Measurements from ENCODE around the gene MEIS3. TPM values are rescaled to one million over a fixed set of nuclear protein-coding genes. Genes with fewer than 3 reads are reported as not detected.
"Not testable (repeated sequence)": the region's sequence is repeated elsewhere in the genome, so short reads cannot be mapped to it uniquely, and the experiment has no call there.

MEIS3 gene
- total RNA-seq, 3 donors from 2014 or later (not counting 1 experiment from before 2014, with no cell fraction given) = not detected

DNA sequence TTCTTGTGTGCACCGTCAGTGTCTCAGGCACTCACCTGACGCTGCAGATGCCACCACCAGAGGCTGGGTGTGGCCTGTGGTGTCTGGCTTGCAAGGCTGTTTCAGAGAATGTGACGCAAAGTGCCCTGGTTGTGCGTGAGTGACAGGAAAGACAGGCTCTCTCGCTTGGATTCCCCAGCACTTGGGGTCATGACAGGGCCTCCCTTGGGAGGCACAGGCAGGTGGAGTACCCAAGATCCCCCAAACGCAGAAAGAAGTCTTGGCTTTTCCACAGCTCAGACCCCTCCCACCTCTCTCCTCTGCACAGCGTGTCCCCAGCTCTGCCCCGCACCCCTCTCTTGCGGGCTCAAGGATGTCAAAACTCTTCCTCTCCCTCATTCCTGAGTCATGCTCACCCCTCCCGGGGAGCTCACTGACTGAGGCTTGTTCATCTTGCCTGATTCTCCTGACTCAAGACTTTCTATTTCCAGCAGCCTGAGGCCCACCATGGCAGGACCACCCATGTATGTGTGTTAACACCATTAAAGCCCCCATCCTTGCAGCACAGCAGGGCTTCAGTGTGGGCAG is 49.2 kb downstream of the MEIS3 start:
- DNase-seq (no peak), ATAC-seq (peak; percentile 31 to 89 (median 45))
- no peaks in the 10 kb centered on the region for H3K9me3 ChIP-seq (ENCODE audit: control insufficient read depth, insufficient read depth, low read length)
- Mint-ChIP-seq H3K27ac (peak overlapping the region in 1 of 2 donors; percentile 14), H3K4me3 (no peak overlapping the region), H3K27me3 (ENCODE audit: low read depth in 2 of 2) (no peaks in the 10 kb centered on the region), H3K4me1 (peaks cover 0 to 4% of the 10 kb centered on the region in 2 donors), H3K36me3 (peaks cover 6% of the 10 kb centered on the region), H3K9me3 (no peaks in the 10 kb centered on the region)
- TF ChIP-seq, protein P1, sequence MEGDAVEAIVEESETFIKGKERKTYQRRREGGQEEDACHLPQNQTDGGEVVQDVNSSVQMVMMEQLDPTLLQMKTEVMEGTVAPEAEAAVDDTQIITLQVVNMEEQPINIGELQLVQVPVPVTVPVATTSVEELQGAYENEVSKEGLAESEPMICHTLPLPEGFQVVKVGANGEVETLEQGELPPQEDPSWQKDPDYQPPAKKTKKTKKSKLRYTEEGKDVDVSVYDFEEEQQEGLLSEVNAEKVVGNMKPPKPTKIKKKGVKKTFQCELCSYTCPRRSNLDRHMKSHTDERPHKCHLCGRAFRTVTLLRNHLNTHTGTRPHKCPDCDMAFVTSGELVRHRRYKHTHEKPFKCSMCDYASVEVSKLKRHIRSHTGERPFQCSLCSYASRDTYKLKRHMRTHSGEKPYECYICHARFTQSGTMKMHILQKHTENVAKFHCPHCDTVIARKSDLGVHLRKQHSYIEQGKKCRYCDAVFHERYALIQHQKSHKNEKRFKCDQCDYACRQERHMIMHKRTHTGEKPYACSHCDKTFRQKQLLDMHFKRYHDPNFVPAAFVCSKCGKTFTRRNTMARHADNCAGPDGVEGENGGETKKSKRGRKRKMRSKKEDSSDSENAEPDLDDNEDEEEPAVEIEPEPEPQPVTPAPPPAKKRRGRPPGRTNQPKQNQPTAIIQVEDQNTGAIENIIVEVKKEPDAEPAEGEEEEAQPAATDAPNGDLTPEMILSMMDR (IDR thresholded peaks at IDR 0.05) = no peak
- 57% methylated on average over 10 of the region's 10 CpGs for WGBS (ENCODE audit: insufficient coverage)
- peaks cover 10% of the 10 kb centered on the region for H3K4me1 ChIP-seq (ENCODE audit: control insufficient read depth, insufficient read depth, low read length)
- intact Hi-C loops (cut with micrococcal nuclease) = no loop called here
- H3K36me3 ChIP-seq (ENCODE audit: control insufficient read depth, insufficient read depth, low read length) = peaks cover 52% of the 10 kb centered on the region
- H3K27me3 ChIP-seq (ENCODE audit: control insufficient read depth, insufficient read depth, low read length) = no peaks in the 10 kb centered on the region
- H3K27ac ChIP-seq (ENCODE audit: low read length) = no peak overlapping the region
- no peak overlapping the region for H3K4me3 ChIP-seq (ENCODE audit: low read length)

DNA sequence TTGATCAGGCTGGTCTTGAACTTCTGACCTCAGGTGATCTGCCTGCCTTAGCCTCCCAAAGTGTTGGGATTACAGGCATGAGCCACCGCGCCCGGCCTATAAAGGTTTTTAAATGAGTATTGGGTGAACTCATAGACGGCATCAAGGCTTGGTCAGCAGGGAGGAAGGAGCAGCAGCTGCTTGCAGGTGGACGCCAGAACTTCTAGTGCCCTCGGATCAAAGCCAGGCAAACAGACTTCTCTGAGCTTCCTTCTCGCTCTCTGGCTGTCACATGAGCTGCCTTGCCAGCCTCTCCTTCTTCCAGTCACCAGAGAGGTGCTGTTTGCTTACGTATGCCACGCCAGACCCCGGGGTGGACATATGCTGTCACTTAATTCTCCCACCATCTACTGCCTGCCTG is 53.9 kb downstream of the MEIS3 start:
- ATAC-seq; H3K4me3 ChIP-seq (ENCODE audit: low read length); H3K9me3 Mint-ChIP-seq; H3K4me3 Mint-ChIP-seq; H3K27me3 Mint-ChIP-seq (ENCODE audit: low read depth in 2 of 2); DNase-seq; H3K27ac Mint-ChIP-seq; H3K4me1 ChIP-seq (ENCODE audit: control insufficient read depth, insufficient read depth, low read length); H3K4me1 Mint-ChIP-seq; intact Hi-C loops (cut with micrococcal nuclease); H3K27me3 ChIP-seq (ENCODE audit: control insufficient read depth, insufficient read depth, low read length); H3K9me3 ChIP-seq (ENCODE audit: control insufficient read depth, insufficient read depth, low read length); H3K27ac ChIP-seq (ENCODE audit: low read length): not testable (repeated sequence)
- WGBS (ENCODE audit: insufficient coverage) = 98% methylated on average over 6 of the region's 10 CpGs
- peaks cover 14% of the 10 kb centered on the region for H3K36me3 Mint-ChIP-seq
- H3K36me3 ChIP-seq (ENCODE audit: control insufficient read depth, insufficient read depth, low read length) = peaks cover 50% of the 10 kb centered on the region

DNA sequence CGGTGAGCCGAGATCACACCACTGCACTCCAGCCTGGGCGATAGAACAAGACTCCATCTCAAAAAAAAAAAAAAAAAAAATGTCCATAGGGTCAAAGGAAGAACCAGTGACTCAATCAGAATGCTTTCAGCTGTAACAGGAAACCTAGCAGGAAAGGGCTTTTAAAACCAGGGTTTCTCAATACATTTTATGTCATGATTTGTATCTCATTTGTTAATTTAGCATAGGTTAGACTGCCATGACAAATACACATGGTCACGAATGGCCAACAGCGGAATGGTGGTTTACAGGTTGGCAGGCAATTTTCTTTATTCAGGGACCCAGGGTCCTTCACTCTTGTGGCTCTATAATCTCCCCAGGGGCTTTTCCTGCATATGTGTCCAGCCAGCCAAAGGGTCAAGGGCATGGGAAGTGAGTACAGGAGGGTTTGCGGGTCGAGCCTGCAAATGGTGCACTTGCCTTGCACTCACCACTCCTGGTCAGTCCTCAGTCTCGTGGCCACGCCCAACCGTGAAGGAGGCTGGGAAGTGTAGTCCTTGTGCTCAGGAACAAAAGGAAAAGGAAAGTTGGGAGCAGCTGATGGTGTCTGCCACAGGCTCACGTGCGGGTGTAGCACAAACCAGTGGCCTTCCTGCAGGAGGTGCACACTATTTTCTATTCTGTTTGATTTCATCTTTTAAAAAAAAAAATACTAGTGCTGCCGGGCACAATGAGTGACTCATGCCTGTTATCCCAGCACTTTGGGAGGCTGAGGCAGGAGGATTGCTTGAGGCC is 55.4 kb downstream of the MEIS3 start:
- Histone ChIP-seq H3K4me3 (ENCODE audit: low read length) (no peak overlapping the region), H3K4me1 (ENCODE audit: control insufficient read depth, insufficient read depth, low read length) (no peaks in the 10 kb centered on the region), H3K9me3 (ENCODE audit: control insufficient read depth, insufficient read depth, low read length) (no peaks in the 10 kb centered on the region), H3K27me3 (ENCODE audit: control insufficient read depth, insufficient read depth, low read length) (no peaks in the 10 kb centered on the region), H3K36me3 (ENCODE audit: control insufficient read depth, insufficient read depth, low read length) (peaks cover 49% of the 10 kb centered on the region), H3K27ac (ENCODE audit: low read length) (no peak overlapping the region)
- H3K4me3 Mint-ChIP-seq = no peak overlapping the region
- no peaks in the 10 kb centered on the region for H3K9me3 Mint-ChIP-seq
- H3K36me3 Mint-ChIP-seq = peaks cover 14% of the 10 kb centered on the region
- intact Hi-C loops (cut with micrococcal nuclease) = no loop called here
- no peaks in the 10 kb centered on the region for H3K27me3 Mint-ChIP-seq (ENCODE audit: low read depth in 2 of 2)
- ATAC-seq (peak in 1 of 3 donors; percentile 67), DNase-seq (no peak)
- 95% methylated on average over 12 of the region's 13 CpGs for WGBS (ENCODE audit: insufficient coverage)
- TF ChIP-seq, protein P1 (IDR thresholded peaks at IDR 0.05) = no peak
- no peaks in the 10 kb centered on the region for H3K4me1 Mint-ChIP-seq
- no peak overlapping the region for H3K27ac Mint-ChIP-seq

DNA sequence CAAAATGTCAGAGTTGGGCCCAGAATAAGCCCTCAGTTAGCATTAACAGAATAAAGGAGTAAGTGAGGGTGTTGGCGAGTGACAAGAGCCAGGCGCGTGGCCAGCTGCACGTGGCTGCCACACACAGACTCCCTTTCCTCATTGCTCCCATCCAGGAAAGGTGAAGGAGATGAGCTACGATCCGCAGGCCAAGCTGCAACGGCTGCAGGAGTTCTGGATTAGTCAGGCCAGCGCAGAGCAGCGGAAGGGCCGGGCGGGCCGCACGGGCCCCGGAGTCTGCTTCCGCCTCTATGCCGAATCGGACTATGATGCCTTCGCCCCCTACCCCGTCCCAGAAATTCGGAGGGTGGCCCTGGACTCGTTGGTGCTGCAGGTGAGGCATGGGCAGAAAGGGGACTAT is 57.0 kb downstream of the MEIS3 start:
- no peaks in the 10 kb centered on the region for H3K4me1 ChIP-seq (ENCODE audit: control insufficient read depth, insufficient read depth, low read length)
- Mint-ChIP-seq H3K9me3 (no peaks in the 10 kb centered on the region), H3K4me1 (no peaks in the 10 kb centered on the region), H3K36me3 (peaks cover 12% of the 10 kb centered on the region), H3K27ac (no peak overlapping the region), H3K4me3 (no peak overlapping the region), H3K27me3 (ENCODE audit: low read depth in 2 of 2) (no peaks in the 10 kb centered on the region)
- H3K9me3 ChIP-seq (ENCODE audit: control insufficient read depth, insufficient read depth, low read length) = no peaks in the 10 kb centered on the region
- H3K27me3 ChIP-seq (ENCODE audit: control insufficient read depth, insufficient read depth, low read length) = no peaks in the 10 kb centered on the region
- TF ChIP-seq, protein P1 (IDR thresholded peaks at IDR 0.05) = no peak
- WGBS (ENCODE audit: insufficient coverage) = 98% methylated on average over 21 of the region's 21 CpGs
- peaks cover 63% of the 10 kb centered on the region for H3K36me3 ChIP-seq (ENCODE audit: control insufficient read depth, insufficient read depth, low read length)
- ATAC-seq = no peak
- DNase-seq = no peak
- no peak overlapping the region for H3K27ac ChIP-seq (ENCODE audit: low read length)
- intact Hi-C loops (cut with micrococcal nuclease) = no loop called here
- H3K4me3 ChIP-seq (ENCODE audit: low read length) = no peak overlapping the region
